Endothelial cell of umbilical vein (primary cell): ENCODE measurements around the gene CUEDC1. TPM values are rescaled to one million over a fixed set of nuclear protein-coding genes. Genes with fewer than 3 reads are reported as not detected.
A peak's percentile ranks its signal among the peaks of the same experiment; 100 is the strongest.
"Not testable (repeated sequence)": the region's sequence is repeated elsewhere in the genome, so short reads cannot be mapped to it uniquely, and the experiment has no call there.

Experiments
- BruUV-seq: library from RNA; stranded (reverse); fragments of 400-500 nt; replicated peaks from 2 replicates; lab custom pipeline; 2021; lab: Mats Ljungman, UMichigan
- CTCF ChIA-PET: fragments of 300-600, 350-600 bp; sonication (Branson Sonifier 250); formaldehyde crosslinking; loops from one replicate; lab custom pipeline; 2021; ENCODE audit warnings: antibody characterized with exemption, inconsistent platforms; lab: Charles Lee
- POLR2A ChIA-PET: fragments of 300-600, 350-600 bp; sonication (Branson Sonifier 250); formaldehyde crosslinking; loops from one replicate; lab custom pipeline; 2021; ENCODE audit warnings: antibody characterized with exemption, inconsistent platforms; lab: Charles Lee
- DNase-seq: peaks from one replicate; pipeline ENCODE4 v3.0.0-alpha.2; 2011; ENCODE audit warnings: low read depth, low spot score
- FAIRE-seq: peaks from 2 replicates; lab custom pipeline; 2011; peaks lifted over from hg19 to GRCh38; lab: Jason Lieb, UNC
- H2AFZ ChIP-seq: 2 replicates; pipeline ENCODE4 v1.6.0; 2012; ENCODE audit warnings: low read depth, low read length, control low read depth, inconsistent platforms
- H3K27ac ChIP-seq: 2 replicates; pipeline ENCODE4 v1.5.1; 2011; ENCODE audit warnings: low read depth, mild to moderate bottlenecking, control low read depth, low read length, moderate library complexity; ENCODE audit not compliant: insufficient read depth
- H3K27me3 ChIP-seq, 2 experiments: 2 replicates each; pipeline versions ENCODE4 v1.6.0 to v1.6.1; 2011; ENCODE audit warnings: low read length in 2 of 2, mixed read lengths in 1 of 2; ENCODE audit not compliant: control insufficient read depth in 2 of 2, insufficient read depth in 2 of 2
- H3K36me3 ChIP-seq, 2 experiments: 2 replicates in 1 of 2; 3 replicates in 1 of 2; pipeline ENCODE4 v1.5.1; 2011; ENCODE audit warnings: low read length in 2 of 2, mild to moderate bottlenecking in 1 of 2, moderate library complexity in 1 of 2; ENCODE audit not compliant: control insufficient read depth in 2 of 2, insufficient read depth in 2 of 2; ENCODE audit errors: extremely low read depth in 1 of 2
- H3K4me1 ChIP-seq: 3 replicates; pipeline ENCODE4 v1.5.1; 2011; ENCODE audit warnings: mild to moderate bottlenecking, low read length; ENCODE audit not compliant: control insufficient read depth, insufficient read depth; ENCODE audit errors: extremely low read depth
- H3K4me2 ChIP-seq: 2 replicates; pipeline ENCODE4 v1.6.1; 2011; ENCODE audit warnings: low read length, control low read depth, mixed read lengths; ENCODE audit not compliant: insufficient read depth
- H3K4me3 ChIP-seq, 3 experiments: fragments of 200-600 bp in 1 of 3; sonication (generic), shearing (Covaris generic) in 1 of 3; replicated peaks in 1 of 3; 2 replicates each; pipeline ENCODE4 v1.5.1; 2011 to 2016; ENCODE audit warnings: control low read depth in 3 of 3, low read length in 3 of 3, mild to moderate bottlenecking in 2 of 3, inconsistent platforms in 1 of 3, low read depth in 1 of 3, moderate library complexity in 1 of 3; ENCODE audit not compliant: insufficient read depth in 1 of 3
- H3K79me2 ChIP-seq: 2 replicates; pipeline ENCODE4 v1.6.0; 2012; ENCODE audit warnings: low read length, inconsistent platforms; ENCODE audit not compliant: control insufficient read depth, insufficient read depth
- H3K9ac ChIP-seq: replicated peaks from 2 replicates; pipeline ENCODE3; 2011; ENCODE audit warnings: low read length, control low read depth; ENCODE audit not compliant: insufficient read depth; ENCODE audit errors: extremely low read depth
- H3K9me1 ChIP-seq: replicated peaks from 3 replicates; pipeline ENCODE4 v1.6.0; 2011; ENCODE audit warnings: mild to moderate bottlenecking, low read length; ENCODE audit not compliant: control insufficient read depth, insufficient read depth; ENCODE audit errors: extremely low read depth
- H3K9me3 ChIP-seq: replicated peaks from 2 replicates; pipeline ENCODE4 v1.5.1; 2012; ENCODE audit warnings: low read length, inconsistent platforms; ENCODE audit not compliant: control insufficient read depth, insufficient read depth
- H4K20me1 ChIP-seq: replicated peaks from 2 replicates; pipeline ENCODE3; 2011; ENCODE audit warnings: mild to moderate bottlenecking, low read length; ENCODE audit not compliant: control insufficient read depth, insufficient read depth; ENCODE audit errors: extremely low read depth
- FOS ChIP-seq: IDR thresholded peaks from 2 replicates; pipeline ENCODE4 v1.6.1; 2011; ENCODE audit warnings: mild to moderate bottlenecking, low read length, moderate library complexity, borderline replicate concordance; ENCODE audit not compliant: insufficient read depth
- GATA2 ChIP-seq: IDR thresholded peaks from 2 replicates; pipeline ENCODE4 v1.7.0; 2011; ENCODE audit warnings: low read depth, mild to moderate bottlenecking, moderate library complexity, mixed read lengths, low read length; ENCODE audit not compliant: insufficient read length, insufficient read depth
- JUN ChIP-seq: IDR thresholded peaks from 2 replicates; pipeline ENCODE4 v1.6.1; 2011; ENCODE audit warnings: borderline replicate concordance, low read depth; ENCODE audit not compliant: insufficient read length, insufficient read depth
- POLR2A ChIP-seq: IDR thresholded peaks from 2 replicates; pipeline ENCODE4 v1.6.1; 2012; ENCODE audit warnings: low read depth, mild to moderate bottlenecking, control low read depth, low read length
- dilution Hi-C: fragments of 300-500 bp; cut with MboI; formaldehyde crosslinking; loops from one replicate; pipeline ENCODE4 v1.15.0; 2019; ENCODE audit warnings: low sequenced_read_pairs; ENCODE audit not compliant: extremely low pct_ligation_motif_present
- intact Hi-C: fragments of 100-400 bp; cut with micrococcal nuclease; formaldehyde crosslinking; loops from one replicate; pipeline ENCODE4 v1.10.0; 2022
- polyA plus RNA-seq, 4 experiments: library from polyadenylated mRNA; depleted of rRNA in 3 of 4; stranded (reverse) in 3 of 4; unstranded in 1 of 4; fragments of >200 nt; gene quantifications; 2 replicates each; pipeline versions ENCODE4 v1.2.1 to v1.2.3, GENCODE V29; 2011 to 2012; ENCODE audit warnings: missing spikeins in 1 of 4
- total RNA-seq: library from RNA; stranded (reverse); gene quantifications from 2 replicates; pipeline ENCODE4 v1.2.3, GENCODE V29; 2021
- TF ChIP-seq, protein P1 (sequence below): IDR thresholded peaks from 2 replicates; pipeline ENCODE4 v1.6.1; 2011; ENCODE audit not compliant: insufficient read depth, insufficient read length

Gene CUEDC1
- total and polyA plus RNA-seq, 2 donors (not counting 3 experiments of a cell fraction or from before 2014, with no cell fraction given) = 15.8 to 27.7 TPM

DNA sequence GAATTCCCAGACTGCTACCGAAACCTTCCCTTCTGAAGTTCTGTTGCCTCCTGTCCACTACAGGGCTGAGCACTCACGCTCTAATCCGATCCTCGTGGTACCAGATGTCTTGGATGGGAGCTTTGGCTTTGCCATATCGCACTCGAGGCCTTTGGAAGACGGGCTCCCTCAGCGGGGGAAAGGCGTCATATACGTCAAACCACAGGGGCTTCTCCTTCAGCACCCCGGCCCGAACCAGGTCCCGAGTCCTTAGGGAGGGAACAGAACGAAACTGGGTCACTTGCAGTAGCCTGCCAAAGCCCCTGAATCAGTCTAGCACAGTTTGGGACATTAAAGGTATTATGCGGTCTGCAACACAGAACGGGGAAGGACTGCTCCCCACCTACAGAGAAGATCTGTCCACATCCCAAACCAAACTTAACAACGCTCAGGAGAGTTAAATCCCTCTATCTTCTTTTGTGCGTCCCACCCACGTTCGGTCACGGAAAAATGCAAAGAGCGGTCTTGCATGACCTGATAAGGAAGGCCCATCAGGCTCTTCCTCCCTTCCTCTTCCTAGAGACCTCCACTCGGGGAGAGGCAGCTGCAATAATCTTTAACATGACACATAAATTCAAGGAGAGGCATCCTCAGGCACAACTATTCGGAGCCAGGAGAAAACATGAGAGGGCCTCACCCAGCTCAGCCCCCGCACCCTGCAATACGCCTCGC, 105.9 kb downstream of the CUEDC1 start:
- H3K27me3 ChIP-seq = no peaks in the 10 kb centered on the region
- H4K20me1 ChIP-seq = no peaks in the 10 kb centered on the region
- peak overlapping the region; percentile 84 for H3K9ac ChIP-seq
- no peak for FAIRE-seq
- H3K9me1 ChIP-seq = no peaks in the 10 kb centered on the region
- H3K36me3 ChIP-seq = no peaks in the 10 kb centered on the region
- peak overlapping the region; percentile 14 for H3K27ac ChIP-seq
- ChIA-PET CTCF (interaction anchor here (1.2 to 18.8 kb wide), 5 partner anchors 9 to 146 kb away, joined by 3 to 584 read pairs (median 7); partner anchors contain the start of gene VEZF1), POLR2A (interaction anchor here (0.5 to 1.2 kb wide), 3 partner anchors 158 to 234 kb away, joined by 3 read pairs; partner anchors contain the start of genes DYNLL2 and SRSF1)
- peaks cover 14% of the 10 kb centered on the region for H3K4me1 ChIP-seq
- BruUV-seq = TSS peak; percentile 70
- peak; percentile 22 for DNase-seq
- peaks cover 15% of the 10 kb centered on the region for H3K79me2 ChIP-seq
- dilution Hi-C loops = no loop called here
- H3K4me2 ChIP-seq = peak overlapping the region; percentile 62
- intact Hi-C loops = no loop called here
- peak overlapping the region; percentile 23 for H2AFZ ChIP-seq
- peak overlapping the region; percentile 50 to 81 (median 52) for H3K4me3 ChIP-seq
- H3K9me3 ChIP-seq = no peaks in the 10 kb centered on the region
- TF ChIP-seq JUN (no peak), FOS (no peak), POLR2A (no peak), GATA2 (no peak)
- TF ChIP-seq, protein P1, sequence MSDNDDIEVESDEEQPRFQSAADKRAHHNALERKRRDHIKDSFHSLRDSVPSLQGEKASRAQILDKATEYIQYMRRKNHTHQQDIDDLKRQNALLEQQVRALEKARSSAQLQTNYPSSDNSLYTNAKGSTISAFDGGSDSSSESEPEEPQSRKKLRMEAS = no peak

DNA sequence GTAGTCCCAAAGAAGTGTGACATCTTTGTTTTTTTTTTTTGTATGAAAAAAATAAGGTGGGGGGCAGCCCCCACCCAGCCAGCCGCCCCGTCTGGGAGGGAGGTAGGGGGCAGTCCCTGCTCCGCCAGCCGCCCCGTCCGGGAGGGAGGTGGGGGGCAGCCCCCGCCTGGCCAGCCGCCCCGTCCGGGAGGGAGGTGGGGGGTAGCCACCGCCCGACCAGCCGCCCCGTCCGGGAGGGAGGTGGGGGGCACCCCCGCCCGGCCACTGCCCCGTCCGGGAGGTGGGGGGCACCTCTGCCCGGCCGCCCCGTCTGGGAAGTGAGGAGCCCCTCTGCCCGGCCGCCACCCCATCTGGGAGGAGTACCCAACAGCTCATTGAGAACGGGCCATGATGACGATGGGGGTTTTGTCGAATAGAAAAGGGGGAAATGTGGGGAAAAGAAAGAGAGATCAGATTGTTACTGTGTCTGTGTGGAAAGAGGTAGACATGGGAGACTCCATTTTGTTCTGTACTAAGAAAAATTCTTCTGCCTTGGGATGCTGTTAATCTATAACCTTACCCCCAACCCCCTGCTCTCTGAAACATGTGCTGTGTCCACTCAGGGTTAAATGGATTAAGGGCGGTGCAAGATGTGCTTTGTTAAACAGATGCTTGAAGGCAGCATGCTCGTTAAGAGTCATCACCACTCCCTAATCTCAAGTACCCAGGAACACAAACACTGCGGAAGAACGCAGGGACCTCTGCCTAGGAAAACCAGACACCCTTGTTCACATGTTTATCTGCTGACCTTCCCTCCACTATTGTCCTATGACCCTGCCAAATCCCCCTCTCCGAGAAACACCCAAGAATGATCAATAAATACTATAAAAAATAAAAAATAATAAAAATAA, 108.9 kb downstream of the CUEDC1 start:
- H4K20me1 ChIP-seq, H3K9ac ChIP-seq, H3K36me3 ChIP-seq, DNase-seq, intact Hi-C loops, H3K9me1 ChIP-seq, H3K27ac ChIP-seq, H3K27me3 ChIP-seq, H3K9me3 ChIP-seq, CTCF ChIA-PET, dilution Hi-C loops, H2AFZ ChIP-seq, H3K4me3 ChIP-seq, FAIRE-seq, H3K4me2 ChIP-seq, BruUV-seq: not testable (repeated sequence)
- H3K4me1 ChIP-seq = peaks cover 14% of the 10 kb centered on the region
- POLR2A ChIA-PET = interaction anchor here (0.7 kb wide), 1 partner anchor 24 kb away, joined by 5 read pairs; no protein-coding TSS in a partner anchor
- peaks cover 19% of the 10 kb centered on the region for H3K79me2 ChIP-seq
